Measurements from ENCODE around the gene AP3D1.

The AP3D1 gene

DNA sequence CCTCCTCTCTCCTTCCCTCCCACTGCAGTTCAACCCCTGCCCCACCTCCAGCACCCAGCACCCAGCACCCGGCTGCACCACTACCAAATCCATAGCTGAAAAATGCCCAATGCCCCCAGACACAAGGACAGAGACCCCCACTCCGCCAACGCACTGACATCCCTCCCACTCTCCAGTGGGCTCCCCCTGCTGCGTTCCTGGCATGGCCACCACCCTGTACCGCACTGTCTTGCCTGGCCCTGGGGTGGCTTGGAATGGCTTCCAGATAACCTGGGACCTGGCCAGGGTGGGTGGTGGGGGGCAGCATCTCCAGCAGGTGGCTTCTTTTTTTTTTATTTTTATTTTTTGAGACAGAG lies 94.6 kb downstream of the AP3D1 start:
- no peak overlapping the region for H3K4me3 ChIP-seq (ENCODE audit: low read depth, low read length)
- no peak for DNase-seq (ENCODE audit: low read depth)
- TF ChIP-seq MYC (IDR thresholded peaks at IDR 0.05; ENCODE audit: low read depth, low read length) (no peak), POLR2A (IDR thresholded peaks at IDR 0.05; ENCODE audit: extremely low read depth, insufficient read length) (no peak), CTCF (IDR thresholded peaks at IDR 0.05; ENCODE audit: low read depth, low read length) (no peak)
- TF ChIP-seq, protein P1, sequence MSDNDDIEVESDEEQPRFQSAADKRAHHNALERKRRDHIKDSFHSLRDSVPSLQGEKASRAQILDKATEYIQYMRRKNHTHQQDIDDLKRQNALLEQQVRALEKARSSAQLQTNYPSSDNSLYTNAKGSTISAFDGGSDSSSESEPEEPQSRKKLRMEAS (IDR thresholded peaks at IDR 0.05; ENCODE audit: low read depth, low read length): no peak

GRCh38 chr19:2055931-2056836 lies 95.2 kb downstream of the AP3D1 start:
- DNase-seq (ENCODE audit: low read depth): no peak
- no peak overlapping the region for H3K4me3 ChIP-seq (ENCODE audit: low read depth, low read length)
- TF ChIP-seq, protein P1 (IDR thresholded peaks at IDR 0.05; ENCODE audit: low read depth, low read length): no peak
- TF ChIP-seq POLR2A (IDR thresholded peaks at IDR 0.05; ENCODE audit: extremely low read depth, insufficient read length) (no peak), CTCF (IDR thresholded peaks at IDR 0.05; ENCODE audit: low read depth, low read length) (no peak), MYC (IDR thresholded peaks at IDR 0.05; ENCODE audit: low read depth, low read length) (no peak)

GRCh38 chr19:2054763-2055162 lies 96.6 kb downstream of the AP3D1 start:
- DNase-seq (ENCODE audit: low read depth): no peak
- no peak overlapping the region for H3K4me3 ChIP-seq (ENCODE audit: low read depth, low read length)
- TF ChIP-seq, protein P1 (IDR thresholded peaks at IDR 0.05; ENCODE audit: low read depth, low read length): no peak
- TF ChIP-seq MYC (IDR thresholded peaks at IDR 0.05; ENCODE audit: low read depth, low read length) (no peak), POLR2A (IDR thresholded peaks at IDR 0.05; ENCODE audit: extremely low read depth, insufficient read length) (no peak), CTCF (IDR thresholded peaks at IDR 0.05; ENCODE audit: low read depth, low read length) (no peak)

GRCh38 chr19:2053601-2054389 lies 97.6 kb downstream of the AP3D1 start:
- DNase-seq (ENCODE audit: low read depth): no peak
- TF ChIP-seq, protein P1 (IDR thresholded peaks at IDR 0.05; ENCODE audit: low read depth, low read length): no peak
- no peak for TF ChIP-seq CTCF (IDR thresholded peaks at IDR 0.05; ENCODE audit: low read depth, low read length)
- TF ChIP-seq MYC (IDR thresholded peaks at IDR 0.05; ENCODE audit: low read depth, low read length): no peak
- TF ChIP-seq POLR2A (IDR thresholded peaks at IDR 0.05; ENCODE audit: extremely low read depth, insufficient read length): no peak
- H3K4me3 ChIP-seq (ENCODE audit: low read depth, low read length): no peak overlapping the region

DNA sequence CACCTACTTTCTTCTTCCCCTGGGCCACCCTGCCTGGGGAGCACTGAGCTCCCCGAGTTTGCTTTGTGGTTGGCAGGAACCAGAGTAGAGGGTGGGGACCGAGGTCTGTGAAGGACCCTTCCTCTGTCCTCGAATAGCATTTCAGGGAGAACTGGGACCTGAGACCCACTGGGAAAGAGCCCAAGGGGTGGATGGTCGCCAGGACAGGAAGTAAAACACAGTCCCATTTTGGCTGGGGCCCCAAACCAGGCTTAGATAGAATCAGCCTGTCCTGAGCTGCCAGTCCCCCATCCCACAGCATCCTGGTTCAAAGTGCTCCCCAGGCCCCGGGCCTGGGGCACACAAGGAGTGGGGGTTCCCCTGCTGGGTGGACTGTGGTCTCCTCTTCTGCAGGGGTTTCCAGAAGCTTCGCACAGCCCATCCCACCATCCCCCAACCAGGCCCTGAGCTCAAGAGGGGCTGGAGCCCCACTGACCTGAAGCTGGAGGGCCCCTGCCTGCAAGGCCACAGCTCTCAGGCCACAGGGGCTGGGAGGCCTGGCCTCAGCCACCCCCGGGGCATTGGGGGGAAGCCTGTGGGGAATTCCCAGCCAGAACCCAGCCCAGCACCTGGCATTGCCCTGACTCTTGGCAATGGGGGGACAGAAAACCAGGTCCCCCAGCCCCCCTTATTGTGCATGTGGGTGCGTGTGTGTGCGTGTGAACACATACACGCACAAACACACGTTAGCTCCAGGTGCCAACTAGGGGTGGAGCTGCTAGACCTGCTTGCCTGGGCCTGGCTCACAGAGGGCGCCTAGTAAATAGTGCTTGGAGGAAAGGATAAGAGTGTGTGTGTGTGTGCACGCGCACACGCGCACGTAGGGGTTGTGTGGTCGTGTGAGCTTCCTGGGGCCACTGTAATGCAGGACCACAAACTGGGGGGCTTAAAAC lies 99.3 kb downstream of the AP3D1 start:
- TF ChIP-seq CTCF (IDR thresholded peaks at IDR 0.05; ENCODE audit: low read depth, low read length) (no peak), POLR2A (IDR thresholded peaks at IDR 0.05; ENCODE audit: extremely low read depth, insufficient read length) (no peak), MYC (IDR thresholded peaks at IDR 0.05; ENCODE audit: low read depth, low read length) (no peak)
- TF ChIP-seq, protein P1 (IDR thresholded peaks at IDR 0.05; ENCODE audit: low read depth, low read length): no peak
- no peak for DNase-seq (ENCODE audit: low read depth)
- no peak overlapping the region for H3K4me3 ChIP-seq (ENCODE audit: low read depth, low read length)
